Small intestine (tissue), 7 donors: ENCODE measurements around the gene IFITM1. TPM values are rescaled to one million over a fixed set of nuclear protein-coding genes. Genes with fewer than 3 reads are reported as not detected.
"Not testable (repeated sequence)": the region's sequence is repeated elsewhere in the genome, so short reads cannot be mapped to it uniquely, and the experiment has no call there.

ENCODE experiments used
- DNase-seq, 2 donors: peaks; one replicate each; pipeline versions ENCODE4 v3.0.0 to v3.0.0-alpha.2; 2013
- FAIRE-seq: peaks from 2 replicates; lab custom pipeline; 2012; peaks lifted over from hg19 to GRCh38; lab: Jason Lieb, UNC
- H3K27ac ChIP-seq, 3 donors: one replicate each; pipeline ENCODE4 v1.5.1; 2013; ENCODE audit warnings: low read length in 2 of 3, mild to moderate bottlenecking in 2 of 3, control low read depth in 1 of 3, inconsistent platforms in 1 of 3, low read depth in 1 of 3, moderate library complexity in 1 of 3
- H3K27me3 ChIP-seq, 3 donors: one replicate each; pipeline ENCODE4 v1.6.1; 2013; ENCODE audit warnings: low read length in 3 of 3, inconsistent platforms in 1 of 3; ENCODE audit not compliant: control insufficient read depth in 3 of 3, insufficient read depth in 3 of 3
- H3K36me3 ChIP-seq, 3 donors: one replicate each; pipeline ENCODE4 v1.6.1; 2013; ENCODE audit warnings: low read length in 3 of 3, inconsistent platforms in 1 of 3, low read depth in 1 of 3, mild to moderate bottlenecking in 1 of 3, moderate library complexity in 1 of 3; ENCODE audit not compliant: control insufficient read depth in 3 of 3, insufficient read depth in 2 of 3
- H3K4me1 ChIP-seq, 3 donors: one replicate each; pipeline ENCODE4 v1.6.1; 2013; ENCODE audit warnings: low read length in 2 of 3, inconsistent platforms in 1 of 3, low read depth in 1 of 3, mild to moderate bottlenecking in 1 of 3, moderate library complexity in 1 of 3; ENCODE audit not compliant: control insufficient read depth in 3 of 3, insufficient read depth in 2 of 3
- H3K4me3 ChIP-seq, 3 donors: one replicate each; pipeline ENCODE4 v1.5.1; 2013; ENCODE audit warnings: low read length in 3 of 3, control low read depth in 1 of 3, inconsistent platforms in 1 of 3, low read depth in 1 of 3, mild to moderate bottlenecking in 1 of 3, moderate library complexity in 1 of 3
- H3K9me3 ChIP-seq, 2 donors: one replicate each; pipeline ENCODE4 v1.6.1; 2013; ENCODE audit warnings: low read depth in 1 of 2, low read length in 1 of 2; ENCODE audit not compliant: control insufficient read depth in 2 of 2, insufficient read depth in 1 of 2
- WGBS, 3 donors: extraction: QIAGEN DNeasy Blood & Tissue Kit; methylation state at CpG; one replicate each; pipeline ENCODE4 v1.1.7; 2013; 5-methylcytosine and 5-hydroxymethylcytosine counted together
- polyA plus RNA-seq, 4 donors: library from polyadenylated mRNA; stranded (reverse) in 3 of 4; unstranded in 1 of 4; fragments of 200-250 nt in 3 of 4; fragments of 120-200 nt in 1 of 4; gene quantifications; one replicate each; pipeline versions ENCODE4 v1.2.1 to v1.2.3, GENCODE V29; 2013
- donor health status: healthy with polysubstance abuse.
- donor health status: control.
- donor health status: control.
- donor health status: Bipolar disorder and iron deficiency.
- donor health status: healthy.

Gene IFITM1
- polyA plus RNA-seq, 4 donors, result 8.9 to 520 (median 146) TPM

- FAIRE-seq (no peak), DNase-seq (peak in 1 of 2 donors; percentile 19)
- H3K27ac ChIP-seq, result peak overlapping the region in 2 of 3 donors; percentile 28 to 40
- H3K9me3 ChIP-seq, result no peaks in the 10 kb centered on the region
- WGBS, 3 donors, result 57 to 71% (median 63%) methylated on average over 22 to 29 of the region's 29 CpGs
- peaks cover 1 to 42% (median 4%) of the 10 kb centered on the region in 3 donors for H3K4me1 ChIP-seq
- H3K36me3 ChIP-seq, result peaks cover 3 to 58% (median 23%) of the 10 kb centered on the region in 3 donors
- no peak overlapping the region for H3K4me3 ChIP-seq
- peaks cover 0 to 30% (median 14%) of the 10 kb centered on the region in 3 donors for H3K27me3 ChIP-seq
Measured at GRCh38 chr11:285021-285893, 28.6 kb upstream of the IFITM1 start.

- Histone ChIP-seq H3K4me1 (peaks cover 1 to 44% (median 4%) of the 10 kb centered on the region in 3 donors), H3K27me3 (peaks cover 0 to 26% (median 12%) of the 10 kb centered on the region in 3 donors), H3K9me3 (no peaks in the 10 kb centered on the region), H3K27ac (peak overlapping the region in 2 of 3 donors; percentile 4 to 28), H3K36me3 (peaks cover 3 to 59% (median 20%) of the 10 kb centered on the region in 3 donors), H3K4me3 (no peak overlapping the region)
- 40 to 83% (median 54%) methylated on average over 7 to 8 of the region's 8 CpGs for WGBS, 3 donors
- FAIRE-seq (no peak), DNase-seq (no peak)
Measured at GRCh38 chr11:285894-286220, 28.0 kb upstream of the IFITM1 start.

GRCh38 chr11:286977-287820 lies 26.6 kb upstream of the IFITM1 start:
- H3K9me3 ChIP-seq, FAIRE-seq: not testable (repeated sequence)
- Histone ChIP-seq H3K4me1 (peaks cover 1 to 32% (median 4%) of the 10 kb centered on the region in 3 donors), H3K27me3 (peaks cover 0 to 13% (median 3%) of the 10 kb centered on the region in 3 donors), H3K36me3 (peaks cover 5 to 59% (median 10%) of the 10 kb centered on the region in 3 donors), H3K4me3 (peak overlapping the region in 2 of 3 donors; percentile 47), H3K27ac (peak overlapping the region; percentile 59 to 82 (median 82))
- peak; percentile 66 to 84 for DNase-seq
- 9 to 49% (median 20%) methylated on average over 23 to 27 of the region's 27 CpGs for WGBS, 3 donors

DNA sequence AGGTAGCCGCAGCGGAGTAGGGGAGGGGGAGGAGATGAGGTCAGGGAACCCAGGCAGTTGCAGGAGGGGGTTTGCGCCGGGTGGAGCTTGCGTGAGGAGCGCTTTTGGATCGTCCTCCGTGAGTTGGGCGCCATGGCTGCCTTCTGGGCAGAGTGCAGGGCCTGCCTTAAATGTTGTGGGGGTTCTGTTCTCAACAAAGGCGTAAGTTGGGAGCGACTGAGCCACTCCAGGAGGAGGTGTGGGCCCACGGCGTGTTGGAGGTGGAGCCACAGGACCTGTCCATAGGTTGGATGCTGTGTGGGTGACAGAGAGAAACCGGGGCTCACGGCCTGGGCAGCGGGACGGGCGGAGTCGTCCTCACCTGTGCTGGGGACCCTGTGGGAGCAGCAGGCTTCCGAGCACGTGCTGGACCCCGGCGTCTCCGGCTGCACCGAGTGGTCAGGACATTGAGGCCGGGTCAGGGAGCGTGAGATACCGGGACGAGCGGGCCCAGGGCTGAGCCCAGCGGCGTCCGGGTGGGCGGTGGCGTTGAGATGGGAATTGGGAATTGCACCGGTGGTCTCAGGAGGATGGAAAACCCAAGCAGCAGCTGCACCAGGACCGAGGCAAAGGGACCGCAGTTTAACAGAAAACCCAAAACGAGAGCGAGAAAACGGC lies 25.9 kb upstream of the IFITM1 start:
- no peaks in the 10 kb centered on the region for H3K9me3 ChIP-seq
- DNase-seq, result peak; percentile 76 to 86
- peaks cover 7 to 59% (median 9%) of the 10 kb centered on the region in 3 donors for H3K36me3 ChIP-seq
- 4 to 14% (median 8%) methylated on average over 40 to 41 of the region's 41 CpGs for WGBS, 3 donors
- peaks cover 0 to 8% (median 3%) of the 10 kb centered on the region in 3 donors for H3K27me3 ChIP-seq
- H3K4me1 ChIP-seq, result peaks cover 1 to 24% (median 4%) of the 10 kb centered on the region in 3 donors
- peak overlapping the region; percentile 59 to 82 (median 81) for H3K27ac ChIP-seq
- no peak for FAIRE-seq
- H3K4me3 ChIP-seq, result peak overlapping the region; percentile 47 to 60 (median 47)

DNA sequence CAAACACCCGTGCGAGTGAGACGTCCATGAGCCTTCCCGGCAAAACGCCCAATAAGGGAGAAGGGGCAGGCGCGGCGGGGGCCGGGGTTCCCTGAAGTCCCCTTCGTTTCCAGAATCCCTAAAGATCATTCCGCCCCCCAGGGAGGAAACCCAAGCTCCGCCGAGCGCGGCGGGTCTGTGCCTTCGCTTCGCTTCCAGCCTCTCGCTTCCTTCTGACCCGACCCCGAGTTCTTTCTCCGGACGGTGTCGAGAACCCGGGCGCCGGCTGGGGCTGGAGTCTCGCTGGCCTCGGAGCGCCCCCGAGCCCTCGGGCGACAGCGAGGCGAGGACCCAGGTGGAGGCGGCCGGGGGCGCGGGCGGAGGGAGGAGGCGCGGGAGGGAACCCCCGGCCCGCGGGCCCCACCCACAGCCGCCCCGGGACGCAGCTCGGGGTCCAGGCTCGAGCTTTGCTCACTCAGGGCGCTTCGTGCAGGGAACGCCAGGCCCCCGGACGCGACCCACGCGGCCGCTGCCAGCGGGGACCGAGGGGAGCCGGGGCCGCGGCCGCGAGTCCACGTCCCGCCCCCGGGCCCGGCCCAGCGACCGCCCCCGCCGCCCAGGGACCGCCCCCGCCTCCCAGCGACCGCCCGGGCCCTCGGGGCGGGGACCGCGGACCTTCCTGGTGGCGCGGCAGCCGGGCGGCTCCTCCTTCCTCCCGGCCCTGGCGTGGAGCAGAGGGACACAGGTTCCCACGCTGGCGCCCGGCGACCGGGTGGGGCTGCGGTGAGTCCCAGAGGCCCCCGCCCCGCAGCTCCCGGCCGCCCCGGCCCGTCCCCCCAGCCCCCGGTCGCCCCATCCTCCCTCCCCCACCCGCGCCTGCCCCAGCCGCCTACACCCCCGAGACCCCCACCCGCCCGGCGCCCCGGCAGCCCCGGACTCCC lies 25.1 kb upstream of the IFITM1 start, which contains the start of gene PGGHG:
Gene PGGHG (plus strand): TSS at position 649 of the 920 bp plus-strand sequence. CDS start 691 bp downstream, outside the sequence.
- 0 to 1% (median 1%) methylated on average over 61 to 111 of the region's 112 CpGs for WGBS, 3 donors
- DNase-seq, result peak; percentile 82 to 87
- Histone ChIP-seq H3K36me3 (peaks cover 7 to 61% (median 8%) of the 10 kb centered on the region in 3 donors), H3K4me3 (peak within 1 kb of the TSS; percentile 47 to 60 (median 47)), H3K27ac (peak within 1 kb of the TSS; percentile 59 to 82 (median 81)), H3K4me1 (peaks cover 1 to 23% (median 4%) of the 10 kb centered on the region in 3 donors), H3K9me3 (no peaks in the 10 kb centered on the region), H3K27me3 (peaks cover 0 to 7% (median 0%) of the 10 kb centered on the region in 3 donors)
- no peak for FAIRE-seq

DNA sequence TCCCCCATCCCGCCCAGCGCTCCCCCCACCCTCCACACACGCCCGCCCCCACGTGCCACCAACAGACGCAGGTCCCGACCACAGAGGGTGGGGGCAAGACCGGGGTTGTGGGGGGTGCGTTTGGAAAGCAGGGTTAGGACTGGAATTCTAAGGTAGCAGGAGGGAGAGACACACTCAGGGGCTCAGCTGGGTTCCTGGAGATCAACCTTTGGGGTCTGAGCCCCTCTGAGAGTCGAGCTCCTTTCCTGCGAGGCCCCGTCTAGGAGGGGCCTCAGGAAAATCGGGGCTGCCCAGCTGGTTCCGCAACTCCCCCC lies 24.5 kb upstream of the IFITM1 start:
- Histone ChIP-seq H3K9me3 (no peaks in the 10 kb centered on the region), H3K4me3 (peak overlapping the region; percentile 47 to 60 (median 47)), H3K27ac (peak overlapping the region; percentile 47 to 58 (median 52)), H3K27me3 (peaks cover 0 to 7% (median 0%) of the 10 kb centered on the region in 3 donors), H3K36me3 (peaks cover 4 to 61% (median 7%) of the 10 kb centered on the region in 3 donors), H3K4me1 (peaks cover 0 to 23% (median 4%) of the 10 kb centered on the region in 3 donors)
- DNase-seq (peak in 1 of 2 donors; percentile 15), FAIRE-seq (no peak)
- WGBS, 3 donors, result 0 to 11% (median 10%) methylated on average over 7 to 14 of the region's 14 CpGs
